Fibroblast of mammary gland (primary cell): ENCODE results near the gene ZNF736.

Experiments used
- DNase-seq: peaks from one replicate; pipeline ENCODE4 v3.0.0-alpha.2; 2010; ENCODE audit warnings: low read depth
- H3K4me3 ChIP-seq: 2 replicates; pipeline ENCODE4 v1.5.1; 2011; ENCODE audit warnings: low read depth, mild to moderate bottlenecking, low read length, moderate library complexity; ENCODE audit not compliant: control insufficient read depth
- CTCF ChIP-seq: conservative IDR thresholded peaks from 2 replicates; pipeline ENCODE4 v1.5.1; 2011; ENCODE audit warnings: low read depth, low read length, inconsistent platforms; ENCODE audit not compliant: control insufficient read depth, insufficient read depth

The ZNF736 gene

GRCh38 chr7:64359543-64359942 lies 45.8 kb downstream of the ZNF736 start:
- no peak for TF ChIP-seq CTCF
- H3K4me3 ChIP-seq = no peak overlapping the region
- DNase-seq = no peak

GRCh38 chr7:64371116-64371515 lies 57.4 kb downstream of the ZNF736 start:
- no peak for TF ChIP-seq CTCF
- no peak for DNase-seq
- H3K4me3 ChIP-seq = no peak overlapping the region

- TF ChIP-seq CTCF = no peak
- no peak overlapping the region for H3K4me3 ChIP-seq
- DNase-seq = no peak
Observed at GRCh38 chr7:64373017-64373416, 59.3 kb downstream of the ZNF736 start.

GRCh38 chr7:64400401-64400800 lies 86.6 kb downstream of the ZNF736 start:
- DNase-seq = no peak
- H3K4me3 ChIP-seq = no peak overlapping the region
- no peak for TF ChIP-seq CTCF
